Mesenteric fat pad (tissue), 1 donor: Measurements from ENCODE around the gene KLHL12. TPM values are rescaled to one million over a fixed set of nuclear protein-coding genes. Genes with fewer than 3 reads are reported as not detected.
"Not testable (repeated sequence)": the region's sequence is repeated elsewhere in the genome, so short reads cannot be mapped to it uniquely, and the experiment has no call there.

Experiments
- DNase-seq: peaks from one replicate; pipeline ENCODE4 v3.0.0-alpha.2; 2020; ENCODE audit warnings: low spot score
- total RNA-seq: library from RNA; stranded (reverse); fragmentation: NEBNext Ultra II Directional; extraction: Animal tissue kit (Norgen Biotek cat#: 25700); gene quantifications from one replicate; pipeline ENCODE4 v1.2.1, GENCODE V29; 2021
- donor health status: DM: yes; HTN: yes; CAD: no.

KLHL12 gene
- total RNA-seq, 1 donor from 2014 or later, result 20.7 TPM

- no peak for DNase-seq
Observed at GRCh38 chr1:202952099-202952498, 25.1 kb upstream of the KLHL12 start.

- DNase-seq, result no peak
Observed at GRCh38 chr1:202951437-202951836, 24.4 kb upstream of the KLHL12 start.

GRCh38 chr1:202945483-202945882 lies 18.4 kb upstream of the KLHL12 start:
- DNase-seq, result no peak

GRCh38 chr1:202944438-202944921 lies 17.4 kb upstream of the KLHL12 start:
- no peak for DNase-seq

DNA sequence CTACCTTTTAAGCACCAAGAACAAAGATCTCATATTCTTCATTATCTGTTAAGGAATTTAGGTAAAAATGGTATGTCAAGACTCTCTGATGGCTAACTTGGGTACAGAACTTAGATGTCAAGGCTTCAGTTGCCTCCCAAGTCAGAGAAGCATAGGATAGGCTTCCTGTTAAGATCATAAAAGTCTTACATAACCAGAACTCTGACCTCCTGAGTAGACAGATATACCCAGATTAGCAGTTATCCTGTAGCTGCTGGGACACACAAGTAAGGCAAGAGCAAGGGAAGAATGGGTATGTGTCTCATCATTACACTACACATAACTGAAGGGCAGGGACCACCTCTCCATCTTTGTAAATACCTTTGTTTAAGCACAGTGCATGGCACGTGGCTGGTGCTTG lies 15.4 kb upstream of the KLHL12 start:
- no peak for DNase-seq

DNA sequence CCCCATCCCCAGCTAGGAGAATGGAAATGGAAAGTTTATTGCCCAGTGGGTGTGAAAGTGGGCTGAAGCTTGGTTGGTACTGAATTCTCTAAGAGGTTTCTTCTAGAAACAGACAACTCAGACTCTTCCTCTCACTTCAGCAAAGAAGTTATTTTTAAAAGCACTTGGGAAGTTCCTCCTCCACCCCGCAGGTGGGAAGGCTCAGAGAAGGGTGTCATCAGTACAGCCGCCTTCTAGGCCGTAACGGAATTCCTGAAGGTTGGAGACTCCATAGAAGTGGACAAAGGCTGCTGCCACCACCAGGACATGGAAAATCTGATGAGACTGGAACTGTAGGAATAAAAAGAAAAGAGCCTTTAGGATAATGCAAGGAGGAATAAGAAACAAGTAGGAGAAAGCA lies 14.3 kb upstream of the KLHL12 start:
- no peak for DNase-seq

GRCh38 chr1:202940561-202940960 lies 13.5 kb upstream of the KLHL12 start:
- no peak for DNase-seq

DNA sequence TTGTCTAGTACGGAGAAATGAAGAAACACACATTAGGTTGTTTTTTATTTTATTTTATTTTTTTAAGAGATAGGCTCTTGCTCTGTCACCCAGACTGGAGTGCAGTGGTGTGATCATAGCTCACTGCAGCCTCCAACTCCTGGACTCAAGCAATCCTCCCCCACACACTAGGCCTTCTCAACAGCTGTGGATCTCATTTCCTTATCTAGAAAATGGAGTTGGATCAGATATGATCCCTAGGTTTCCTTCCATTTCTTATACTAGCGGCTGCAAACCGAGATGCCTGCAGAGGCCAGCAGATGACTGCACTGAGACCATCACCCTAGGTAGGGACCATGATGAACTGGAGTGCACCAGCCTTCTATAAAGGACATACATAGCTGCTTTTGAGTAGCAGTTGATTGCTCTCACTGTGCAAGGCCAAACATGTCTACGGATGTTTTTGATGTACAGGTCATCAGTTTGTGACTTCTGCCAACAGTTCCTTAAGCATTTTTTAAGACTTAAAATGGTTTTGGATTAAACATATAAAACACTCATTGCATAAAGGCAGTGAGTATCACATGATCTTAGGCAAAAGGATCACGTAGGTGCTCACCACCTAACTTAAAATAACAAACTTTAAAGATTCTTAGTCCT lies 11.4 kb upstream of the KLHL12 start:
- DNase-seq, result no peak

- DNase-seq, result not testable (repeated sequence)
Observed at GRCh38 chr1:202936409-202936808, 9.4 kb upstream of the KLHL12 start.

DNA sequence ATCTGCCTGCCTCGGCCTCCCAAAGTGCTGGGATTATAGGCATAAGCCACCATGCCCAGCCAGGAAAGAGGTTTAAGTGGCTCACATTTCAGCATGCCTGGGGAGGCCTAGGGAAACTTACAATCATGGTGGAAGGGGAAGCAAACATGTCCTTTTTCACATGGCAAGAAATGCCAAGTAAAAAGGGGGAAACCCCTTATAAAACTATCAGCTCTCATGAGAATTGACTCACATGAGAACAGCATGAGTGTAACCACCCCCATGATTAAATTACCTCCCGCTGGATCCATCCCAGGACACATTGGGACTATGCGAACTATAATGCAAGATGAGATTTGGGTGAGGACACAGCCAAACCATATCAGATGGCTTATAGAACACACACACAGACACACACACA lies 8.8 kb upstream of the KLHL12 start:
- no peak for DNase-seq

GRCh38 chr1:202934755-202935154 lies 7.7 kb upstream of the KLHL12 start:
- DNase-seq, result no peak

DNA sequence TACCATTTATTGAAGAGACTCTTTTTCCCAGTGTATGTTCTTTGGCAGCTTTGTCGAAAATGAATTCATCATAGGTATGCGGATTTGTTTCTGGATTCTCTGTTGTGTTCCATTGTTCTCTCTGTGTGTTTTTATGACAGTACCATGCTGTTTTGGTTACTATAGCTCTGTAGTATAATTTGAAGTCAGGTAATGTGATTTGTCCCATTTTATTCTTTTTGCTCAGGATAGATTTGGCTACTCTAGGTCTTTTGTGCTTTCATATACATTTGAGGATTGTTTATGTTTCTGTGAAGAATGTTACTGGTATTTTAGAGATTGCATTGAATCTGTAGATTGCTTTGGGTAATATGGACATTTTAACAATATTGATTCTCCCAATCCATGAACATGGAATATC lies 5.4 kb upstream of the KLHL12 start:
- DNase-seq, result no peak

GRCh38 chr1:202923533-202923932 lies 3.5 kb downstream of the KLHL12 start:
- DNase-seq, result no peak

DNA sequence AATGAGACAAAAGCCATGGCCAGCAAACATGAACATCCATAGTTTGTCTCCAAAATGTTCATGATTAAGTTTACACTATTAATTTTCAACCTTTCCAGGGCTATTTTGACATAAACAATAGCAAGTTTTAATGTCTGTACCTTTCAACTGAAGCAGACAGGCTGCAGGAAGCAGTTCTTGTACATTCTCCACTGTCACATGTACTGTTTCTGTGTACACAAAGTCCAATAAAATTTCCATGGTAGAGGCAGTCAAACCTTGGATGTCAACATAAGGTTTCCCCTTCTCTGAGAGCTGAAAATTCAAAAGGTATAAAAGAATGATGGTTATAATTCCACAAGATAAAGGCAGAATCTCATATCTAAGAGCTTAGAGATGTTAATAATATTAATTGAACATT lies 7.4 kb downstream of the KLHL12 start:
- DNase-seq, result no peak

- DNase-seq, result no peak
Observed at GRCh38 chr1:202915146-202915545, 11.9 kb downstream of the KLHL12 start.

GRCh38 chr1:202912476-202912875 lies 14.6 kb downstream of the KLHL12 start:
- not testable (repeated sequence) for DNase-seq

DNA sequence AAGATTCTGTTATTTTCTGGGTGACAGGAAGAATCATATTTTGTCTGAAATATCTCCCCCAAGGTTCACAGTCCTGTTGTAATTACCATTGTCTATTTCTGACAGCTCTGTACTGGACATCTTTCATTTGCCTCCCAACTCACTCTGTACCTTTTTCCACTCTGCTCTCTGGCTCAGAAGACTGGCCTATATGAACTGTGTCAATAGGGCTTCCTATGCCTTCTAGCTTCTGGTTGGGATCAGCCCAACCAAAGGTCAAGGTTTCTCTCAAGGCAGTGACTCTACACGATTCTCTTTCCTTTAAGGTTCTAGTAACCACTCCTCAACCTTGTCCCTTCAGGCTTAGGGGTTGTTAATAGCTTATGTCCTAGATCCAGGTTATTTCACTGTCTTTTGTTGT lies 17.5 kb downstream of the KLHL12 start:
- no peak for DNase-seq

DNA sequence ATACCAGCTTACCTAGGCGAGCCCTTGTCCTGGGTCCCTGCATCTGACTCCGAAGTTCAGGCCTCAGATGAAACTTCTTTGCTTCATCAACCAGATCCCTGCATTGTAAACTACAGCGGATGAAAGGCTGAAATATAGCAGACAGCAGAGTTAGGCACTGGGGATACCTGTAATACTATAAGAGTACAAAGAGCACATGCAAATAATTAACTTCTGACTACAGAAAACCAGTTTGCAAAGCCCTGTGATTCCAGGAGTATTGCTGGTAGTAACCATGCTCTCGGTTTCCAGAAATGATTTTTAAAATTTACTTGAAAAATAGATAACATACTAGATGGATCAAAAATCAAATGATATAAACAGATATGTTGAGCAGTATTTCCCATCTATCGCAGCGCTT lies 18.0 kb downstream of the KLHL12 start:
- no peak for DNase-seq

- DNase-seq, result no peak
Observed at GRCh38 chr1:202905331-202905730, 21.7 kb downstream of the KLHL12 start.

DNA sequence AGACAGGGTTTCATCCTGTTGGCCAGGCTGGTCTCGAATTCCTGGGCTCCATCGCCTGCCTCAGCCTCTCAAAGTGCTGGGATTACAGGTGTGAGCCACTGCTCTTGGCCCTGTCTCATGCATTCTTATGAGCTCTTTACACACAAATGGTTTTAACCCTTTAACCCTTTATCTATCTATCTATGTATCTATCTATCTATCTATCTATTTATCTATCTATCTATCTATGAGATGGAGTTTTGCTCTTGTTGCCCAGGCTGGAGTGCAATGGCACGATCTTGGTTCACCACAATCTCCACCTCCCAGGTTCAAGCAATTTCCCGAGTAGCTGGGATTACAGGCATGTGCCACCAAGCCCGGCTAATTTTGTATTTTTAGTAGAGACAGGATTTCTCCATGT lies 23.2 kb downstream of the KLHL12 start:
- DNase-seq, result not testable (repeated sequence)

DNA sequence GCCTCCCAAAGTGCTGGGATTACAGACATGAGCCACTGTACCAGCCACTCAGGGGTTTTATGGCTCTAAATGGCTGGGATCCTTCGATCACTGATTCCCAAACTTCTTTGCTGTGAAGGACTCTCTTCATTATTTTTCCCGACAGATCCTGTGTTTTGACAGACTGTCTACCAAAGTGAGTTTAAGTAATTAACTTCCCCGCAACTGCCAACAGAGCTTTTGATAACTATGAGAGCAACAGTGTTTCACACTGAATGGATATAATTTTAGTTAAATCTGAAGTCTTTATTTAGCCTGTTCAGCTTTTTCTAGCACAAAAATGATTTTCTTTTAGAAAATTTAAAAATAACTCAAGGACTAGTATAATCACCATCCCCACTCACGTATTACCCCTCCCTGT lies 25.5 kb downstream of the KLHL12 start:
- DNase-seq, result no peak

DNA sequence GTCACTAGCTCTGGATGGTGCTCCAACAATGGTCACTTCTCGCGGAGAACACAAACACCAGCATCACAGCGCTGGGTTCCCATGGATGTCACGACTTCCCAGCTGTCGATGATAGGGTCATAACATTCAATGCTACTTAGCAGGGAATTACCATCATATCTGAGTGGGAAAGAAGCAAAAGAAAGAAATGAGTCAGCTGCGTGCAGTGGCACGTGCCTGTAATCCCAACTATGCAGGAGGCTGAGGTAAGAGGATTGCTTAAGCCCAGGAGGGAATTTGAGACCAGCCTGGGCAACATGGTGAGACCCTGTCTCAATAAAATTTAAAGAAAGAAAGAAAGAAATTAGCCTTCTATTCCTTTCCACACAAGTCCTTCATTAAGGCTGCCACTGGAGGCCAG lies 34.5 kb downstream of the KLHL12 start:
- no peak for DNase-seq

GRCh38 chr1:202890392-202890791 lies 36.6 kb downstream of the KLHL12 start:
- DNase-seq, result no peak
